NB4 (cell line): ENCODE data around the gene HIPK1.

Experiments
- CTCF ChIP-seq: IDR thresholded peaks from one replicate; pipeline ENCODE4 v1.5.1; 2012; ENCODE audit warnings: low read depth, low read length
- MAX ChIP-seq: IDR thresholded peaks from 2 replicates; pipeline ENCODE4 v1.6.1; 2011; ENCODE audit warnings: low read depth, low read length
- MYC ChIP-seq: IDR thresholded peaks from 2 replicates; pipeline ENCODE4 v1.6.1; 2011; ENCODE audit warnings: low read depth, low read length
- POLR2A ChIP-seq: IDR thresholded peaks from 2 replicates; pipeline ENCODE4 v1.6.1; 2011; ENCODE audit warnings: mild to moderate bottlenecking; ENCODE audit not compliant: insufficient read length; ENCODE audit errors: extremely low read depth

GRCh38 chr1:113916974-113917373 lies 12.2 kb upstream of the HIPK1 start:
- TF ChIP-seq MAX (no peak), CTCF (no peak), POLR2A (no peak), MYC (no peak)
